NCI-H1105 (cell line): Measurements from ENCODE around the gene ABL2.
"Not testable (repeated sequence)": the region's sequence is repeated elsewhere in the genome, so short reads cannot be mapped to it uniquely, and the experiment has no call there.

Experiments used
- DNase-seq: peaks from one replicate; lab custom pipeline; 2025; lab: John Stamatoyannopoulos, UW

Gene ABL2

GRCh38 chr1:179135707-179136106 lies 93.8 kb downstream of the ABL2 start:
- not testable (repeated sequence) for DNase-seq

GRCh38 chr1:179135168-179135567 lies 94.3 kb downstream of the ABL2 start:
- DNase-seq, result not testable (repeated sequence)

- no peak for DNase-seq
These were observed 99.6 kb downstream of the ABL2 start for GRCh38 chr1:179129702-179130473.

GRCh38 chr1:179128520-179128919 lies 101.0 kb downstream of the ABL2 start:
- no peak for DNase-seq

- no peak for DNase-seq
These were observed 102.1 kb downstream of the ABL2 start for GRCh38 chr1:179127163-179127895.

- no peak for DNase-seq
These were observed 103.0 kb downstream of the ABL2 start for GRCh38 chr1:179126338-179127060.

- DNase-seq, result no peak
These were observed 104.6 kb downstream of the ABL2 start for GRCh38 chr1:179124873-179125272.

GRCh38 chr1:179121159-179121938 lies 108.1 kb downstream of the ABL2 start:
- DNase-seq, result no peak

GRCh38 chr1:179120736-179121135 lies 108.7 kb downstream of the ABL2 start:
- DNase-seq, result no peak

- no peak for DNase-seq
These were observed 110.0 kb downstream of the ABL2 start for GRCh38 chr1:179119513-179119912.

GRCh38 chr1:179115181-179115580 lies 114.3 kb downstream of the ABL2 start:
- no peak for DNase-seq

- DNase-seq, result no peak
These were observed 120.8 kb downstream of the ABL2 start for GRCh38 chr1:179108644-179109043.

GRCh38 chr1:179107706-179108629 lies 121.5 kb downstream of the ABL2 start:
- DNase-seq, result no peak

GRCh38 chr1:179105393-179105792 lies 124.1 kb downstream of the ABL2 start:
- no peak for DNase-seq

- DNase-seq, result no peak
These were observed 124.7 kb downstream of the ABL2 start for GRCh38 chr1:179104611-179105250.

GRCh38 chr1:179103999-179104398 lies 125.5 kb downstream of the ABL2 start:
- no peak for DNase-seq

- no peak for DNase-seq
These were observed 127.9 kb downstream of the ABL2 start for GRCh38 chr1:179101566-179101965.

- DNase-seq, result no peak
These were observed 129.6 kb downstream of the ABL2 start for GRCh38 chr1:179099891-179100290.

- DNase-seq, result no peak
These were observed 133.6 kb downstream of the ABL2 start for GRCh38 chr1:179095924-179096323.

GRCh38 chr1:179095377-179095776 lies 134.1 kb downstream of the ABL2 start:
- DNase-seq, result no peak
